Large intestine (tissue), 3 donors: Measurements from ENCODE around the gene CPLX4. TPM values are rescaled to one million over a fixed set of nuclear protein-coding genes. Genes with fewer than 3 reads are reported as not detected.

Experiments used
- DNase-seq, 2 donors: peaks; one replicate each; pipeline versions ENCODE4 v3.0.0 to v3.0.0-alpha.2; 2013
- H3K27ac ChIP-seq: one replicate; pipeline ENCODE4 v1.5.1; 2013; ENCODE audit warnings: low read length
- H3K27me3 ChIP-seq: 2 replicates; pipeline ENCODE4 v1.6.1; 2013; ENCODE audit warnings: low read length; ENCODE audit not compliant: control insufficient read depth, insufficient read depth
- H3K36me3 ChIP-seq: 2 replicates; pipeline ENCODE4 v1.6.1; 2013; ENCODE audit warnings: low read length; ENCODE audit not compliant: control insufficient read depth, insufficient read depth
- H3K4me1 ChIP-seq: one replicate; pipeline ENCODE4 v1.6.1; 2013; ENCODE audit warnings: low read length; ENCODE audit not compliant: control insufficient read depth, insufficient read depth
- H3K4me3 ChIP-seq: one replicate; pipeline ENCODE4 v1.5.1; 2013; ENCODE audit warnings: low read length
- H3K9me3 ChIP-seq: one replicate; pipeline ENCODE4 v1.6.1; 2013; ENCODE audit warnings: mild to moderate bottlenecking, low read depth, low read length, moderate library complexity; ENCODE audit not compliant: control insufficient read depth
- WGBS: methylation state at CpG from one replicate; pipeline ENCODE4 v1.1.5; 2013; ENCODE audit warnings: low lambda C conversion rate; ENCODE audit not compliant: insufficient coverage; 5-methylcytosine and 5-hydroxymethylcytosine counted together
- polyA plus RNA-seq: library from polyadenylated mRNA; unstranded; fragments of 120-200 nt; gene quantifications from one replicate; pipeline ENCODE4 v1.2.1, GENCODE V29; 2013

Gene CPLX4
- polyA plus RNA-seq, 1 donor, result not detected

GRCh38 chr18:59308248-59308937, 10.1 kb downstream of the CPLX4 start:
- Histone ChIP-seq H3K4me3 (peak overlapping the region; percentile 7), H3K4me1 (peaks cover 4% of the 10 kb centered on the region), H3K27ac (no peak overlapping the region), H3K36me3 (no peaks in the 10 kb centered on the region), H3K27me3 (peaks cover 52% of the 10 kb centered on the region), H3K9me3 (peaks cover 4% of the 10 kb centered on the region)
- no CpG with 5 or more reads among the region's 46 CpGs for WGBS
- peak; percentile 28 to 70 for DNase-seq

- Histone ChIP-seq H3K36me3 (no peaks in the 10 kb centered on the region), H3K27me3 (peaks cover 50% of the 10 kb centered on the region), H3K4me1 (peaks cover 4% of the 10 kb centered on the region), H3K4me3 (no peak overlapping the region), H3K27ac (no peak overlapping the region), H3K9me3 (peaks cover 4% of the 10 kb centered on the region)
- 86% methylated on average over 1 of the region's 6 CpGs for WGBS
- DNase-seq, result no peak
Observed at GRCh38 chr18:59306640-59307039, 11.8 kb downstream of the CPLX4 start.

GRCh38 chr18:59305295-59305694, 13.2 kb downstream of the CPLX4 start:
- DNase-seq, result no peak
- Histone ChIP-seq H3K9me3 (peaks cover 4% of the 10 kb centered on the region), H3K36me3 (no peaks in the 10 kb centered on the region), H3K4me1 (peaks cover 4% of the 10 kb centered on the region), H3K27ac (no peak overlapping the region), H3K27me3 (peaks cover 38% of the 10 kb centered on the region), H3K4me3 (no peak overlapping the region)
- WGBS, result 100% methylated on average over 2 of the region's 4 CpGs

- Histone ChIP-seq H3K36me3 (no peaks in the 10 kb centered on the region), H3K27me3 (peaks cover 32% of the 10 kb centered on the region), H3K9me3 (peaks cover 4% of the 10 kb centered on the region), H3K4me1 (peaks cover 4% of the 10 kb centered on the region), H3K4me3 (no peak overlapping the region), H3K27ac (no peak overlapping the region)
- DNase-seq, result no peak
- no CpG with 5 or more reads among the region's 9 CpGs for WGBS
Observed at GRCh38 chr18:59303656-59304195, 14.7 kb downstream of the CPLX4 start.

GRCh38 chr18:59303006-59303405, 15.4 kb downstream of the CPLX4 start:
- Histone ChIP-seq H3K9me3 (no peaks in the 10 kb centered on the region), H3K4me3 (no peak overlapping the region), H3K4me1 (no peaks in the 10 kb centered on the region), H3K27me3 (peaks cover 33% of the 10 kb centered on the region), H3K27ac (no peak overlapping the region), H3K36me3 (no peaks in the 10 kb centered on the region)
- WGBS, result no CpG with 5 or more reads among the region's 2 CpGs
- DNase-seq, result no peak

- Histone ChIP-seq H3K27ac (no peak overlapping the region), H3K4me1 (no peaks in the 10 kb centered on the region), H3K4me3 (no peak overlapping the region), H3K9me3 (no peaks in the 10 kb centered on the region), H3K27me3 (peaks cover 28% of the 10 kb centered on the region), H3K36me3 (no peaks in the 10 kb centered on the region)
- DNase-seq, result no peak
- WGBS, result no CpG with 5 or more reads among the region's 4 CpGs
Observed at GRCh38 chr18:59301929-59302328, 16.5 kb downstream of the CPLX4 start.

- no CpG with 5 or more reads among the region's 3 CpGs for WGBS
- H3K27me3 ChIP-seq, result peaks cover 27% of the 10 kb centered on the region
- no peaks in the 10 kb centered on the region for H3K9me3 ChIP-seq
- H3K36me3 ChIP-seq, result no peaks in the 10 kb centered on the region
- no peak for DNase-seq
- H3K4me3 ChIP-seq, result no peak overlapping the region
- H3K27ac ChIP-seq, result no peak overlapping the region
- H3K4me1 ChIP-seq, result no peaks in the 10 kb centered on the region
Observed at GRCh38 chr18:59300676-59301285, 17.7 kb downstream of the CPLX4 start.

- Histone ChIP-seq H3K27ac (no peak overlapping the region), H3K4me1 (no peaks in the 10 kb centered on the region), H3K4me3 (no peak overlapping the region), H3K36me3 (no peaks in the 10 kb centered on the region), H3K27me3 (peaks cover 25% of the 10 kb centered on the region), H3K9me3 (no peaks in the 10 kb centered on the region)
- no peak for DNase-seq
- WGBS, result 100% methylated on average over 1 of the region's 8 CpGs
Observed at GRCh38 chr18:59298871-59299270, 19.6 kb downstream of the CPLX4 start.

- Histone ChIP-seq H3K36me3 (no peaks in the 10 kb centered on the region), H3K9me3 (no peaks in the 10 kb centered on the region), H3K4me1 (no peaks in the 10 kb centered on the region), H3K27ac (no peak overlapping the region), H3K27me3 (peaks cover 21% of the 10 kb centered on the region), H3K4me3 (no peak overlapping the region)
- no peak for DNase-seq
Observed at GRCh38 chr18:59293317-59293716, 25.1 kb downstream of the CPLX4 start.

- no peak overlapping the region for H3K4me3 ChIP-seq
- no peak for DNase-seq
- H3K9me3 ChIP-seq, result no peaks in the 10 kb centered on the region
- no peaks in the 10 kb centered on the region for H3K36me3 ChIP-seq
- peaks cover 39% of the 10 kb centered on the region for H3K27me3 ChIP-seq
- H3K27ac ChIP-seq, result no peak overlapping the region
- H3K4me1 ChIP-seq, result no peaks in the 10 kb centered on the region
- WGBS, result 33% methylated on average over 2 of the region's 6 CpGs
Observed at GRCh38 chr18:59286341-59286740, 32.1 kb downstream of the CPLX4 start.

- WGBS, result 96% methylated on average over 3 of the region's 11 CpGs
- H3K27me3 ChIP-seq, result peaks cover 62% of the 10 kb centered on the region
Observed at GRCh38 chr18:59282341-59282740, 36.1 kb downstream of the CPLX4 start.

More at GRCh38 chr18:59282341-59282740, 36.1 kb downstream of the CPLX4 start:
- no peaks in the 10 kb centered on the region for H3K4me1 ChIP-seq
- no peaks in the 10 kb centered on the region for H3K36me3 ChIP-seq
- no peak overlapping the region for H3K27ac ChIP-seq
- no peak for DNase-seq
- no peak overlapping the region for H3K4me3 ChIP-seq
- H3K9me3 ChIP-seq, result no peaks in the 10 kb centered on the region
